Measurements from ENCODE around the gene WASF2.
"Not testable (repeated sequence)": the region's sequence is repeated elsewhere in the genome, so short reads cannot be mapped to it uniquely, and the experiment has no call there.

Gene WASF2

DNA sequence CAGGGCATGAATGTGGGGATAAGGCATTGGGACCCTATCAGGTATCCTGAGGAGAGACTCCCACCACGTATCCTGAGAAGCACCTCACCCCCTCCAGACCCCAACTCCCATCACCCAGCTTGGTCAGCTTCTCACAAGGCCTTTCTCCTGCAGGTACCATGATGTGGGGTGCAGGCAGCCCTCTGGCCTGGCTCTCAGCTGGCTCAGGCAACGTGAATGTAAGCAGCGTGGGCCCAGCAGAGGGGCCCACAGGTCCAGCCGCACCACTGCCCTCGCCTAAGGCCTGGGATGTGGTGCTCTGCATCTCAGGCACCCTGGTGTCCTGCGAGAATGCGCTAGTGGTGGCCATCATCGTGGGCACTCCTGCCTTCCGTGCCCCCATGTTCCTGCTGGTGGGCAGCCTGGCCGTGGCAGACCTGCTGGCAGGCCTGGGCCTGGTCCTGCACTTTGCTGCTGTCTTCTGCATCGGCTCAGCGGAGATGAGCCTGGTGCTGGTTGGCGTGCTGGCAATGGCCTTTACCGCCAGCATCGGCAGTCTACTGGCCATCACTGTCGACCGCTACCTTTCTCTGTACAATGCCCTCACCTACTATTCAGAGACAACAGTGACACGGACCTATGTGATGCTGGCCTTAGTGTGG, 96.2 kb downstream of the WASF2 start:
- no peak for TF ChIP-seq CTCF (IDR thresholded peaks at IDR 0.05; ENCODE audit: low read depth, low read length)
- no peak for TF ChIP-seq MYC (IDR thresholded peaks at IDR 0.05; ENCODE audit: low read depth, low read length)
- TF ChIP-seq MAX (IDR thresholded peaks at IDR 0.05; ENCODE audit: low read depth, low read length) = no peak
- no peak for TF ChIP-seq POLR2A (IDR thresholded peaks at IDR 0.05; ENCODE audit: extremely low read depth, insufficient read length)
- no peak overlapping the region for H3K4me3 ChIP-seq (ENCODE audit: low read depth, low read length)
- no peak for DNase-seq (ENCODE audit: low read depth)

DNA sequence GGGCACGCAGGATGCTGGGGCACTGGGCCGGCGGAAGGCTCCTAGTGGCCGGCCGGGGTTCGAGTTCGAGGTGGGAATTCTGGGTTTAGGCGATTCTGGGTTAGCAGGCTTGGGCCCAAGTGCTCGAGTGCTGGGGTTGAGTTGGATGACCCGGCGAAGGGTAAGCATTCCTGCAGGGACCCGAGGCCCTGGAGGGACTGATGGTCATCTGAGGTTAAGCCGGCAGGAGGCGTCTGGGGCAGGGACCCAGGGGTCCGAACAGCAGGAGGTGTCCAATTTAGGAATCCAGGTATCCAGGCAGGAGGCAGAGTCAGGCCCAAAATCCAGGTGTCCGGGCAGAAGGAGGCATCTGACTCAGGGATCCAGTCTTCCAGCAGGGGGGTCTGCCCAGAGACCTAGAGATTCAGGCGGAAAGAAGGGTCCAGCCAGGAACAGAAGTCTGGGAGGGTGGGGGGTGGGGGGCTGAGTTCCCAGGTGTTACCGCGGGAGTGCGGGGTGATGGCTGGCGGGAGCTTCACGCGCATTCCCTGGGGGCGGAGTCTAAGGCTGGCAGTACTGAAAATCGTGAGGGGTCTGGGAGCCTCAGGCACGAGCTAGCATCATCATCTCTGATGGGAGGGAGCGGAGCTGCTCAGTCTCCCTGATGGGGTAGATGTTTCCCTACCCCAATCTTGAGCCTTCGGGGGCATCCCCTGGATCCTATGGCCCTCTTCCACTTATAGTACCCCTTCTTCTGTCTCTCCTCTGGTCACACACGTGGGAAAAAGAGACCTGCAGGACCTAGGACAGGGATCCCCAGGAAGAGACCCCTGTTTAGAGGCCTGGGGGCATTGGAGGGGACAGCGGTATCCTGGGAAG, 97.0 kb downstream of the WASF2 start:
- DNase-seq (ENCODE audit: low read depth) = peak; percentile 32
- TF ChIP-seq CTCF (IDR thresholded peaks at IDR 0.05; ENCODE audit: low read depth, low read length) (peak; percentile 33), POLR2A (IDR thresholded peaks at IDR 0.05; ENCODE audit: extremely low read depth, insufficient read length) (no peak), MYC (IDR thresholded peaks at IDR 0.05; ENCODE audit: low read depth, low read length) (no peak), MAX (IDR thresholded peaks at IDR 0.05; ENCODE audit: low read depth, low read length) (no peak)
- H3K4me3 ChIP-seq (ENCODE audit: low read depth, low read length) = peak overlapping the region; percentile 73

- TF ChIP-seq CTCF (IDR thresholded peaks at IDR 0.05; ENCODE audit: low read depth, low read length) (peak; percentile 56), POLR2A (IDR thresholded peaks at IDR 0.05; ENCODE audit: extremely low read depth, insufficient read length) (peak; percentile 33), MAX (IDR thresholded peaks at IDR 0.05; ENCODE audit: low read depth, low read length) (peak; percentile 51), MYC (IDR thresholded peaks at IDR 0.05; ENCODE audit: low read depth, low read length) (0 out of 2 replicates have a peak, but pooled peaks have one; percentile 30)
- DNase-seq (ENCODE audit: low read depth) = peak; percentile 93
- H3K4me3 ChIP-seq (ENCODE audit: low read depth, low read length) = peak within 1 kb of the TSS; percentile 73
Measured at GRCh38 chr1:27392096-27392777, 97.7 kb downstream of the WASF2 start, which contains the start of gene GPR3. GPR3 (plus strand) TSS chr1:27392622; CDS start chr1:27393799, 1,177 bp downstream.

DNA sequence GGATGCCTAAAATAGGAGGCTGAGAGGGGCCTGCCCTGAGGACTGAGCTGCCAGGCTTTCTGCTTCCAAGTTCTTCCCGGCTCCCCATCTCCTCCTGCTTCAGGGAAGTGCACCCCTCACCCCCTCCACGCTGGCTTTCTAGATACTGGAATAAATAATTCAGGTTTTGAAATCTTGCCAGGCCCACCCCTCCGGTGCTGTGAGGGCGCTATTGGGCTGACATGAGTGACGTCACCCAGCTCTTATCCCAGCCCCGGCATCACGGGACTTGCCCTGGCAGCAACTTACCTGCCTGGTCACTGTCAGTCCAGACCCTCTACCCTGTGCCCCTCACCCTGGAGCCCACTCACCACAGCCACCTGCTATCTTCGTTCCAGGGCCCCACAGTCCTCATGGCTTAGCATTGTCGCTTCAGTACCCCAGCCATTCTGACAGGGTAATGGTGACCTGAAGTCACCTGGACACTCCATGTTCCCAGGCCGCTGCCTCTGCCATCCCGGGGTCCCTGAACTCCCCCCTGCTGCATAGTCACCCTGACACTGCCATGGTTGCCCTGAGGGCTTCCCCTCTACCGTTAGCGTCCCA, 98.4 kb downstream of the WASF2 start:
- no peak for TF ChIP-seq POLR2A (IDR thresholded peaks at IDR 0.05; ENCODE audit: extremely low read depth, insufficient read length)
- no peak for TF ChIP-seq MYC (IDR thresholded peaks at IDR 0.05; ENCODE audit: low read depth, low read length)
- no peak for TF ChIP-seq CTCF (IDR thresholded peaks at IDR 0.05; ENCODE audit: low read depth, low read length)
- DNase-seq (ENCODE audit: low read depth) = no peak
- no peak overlapping the region for H3K4me3 ChIP-seq (ENCODE audit: low read depth, low read length)

DNA sequence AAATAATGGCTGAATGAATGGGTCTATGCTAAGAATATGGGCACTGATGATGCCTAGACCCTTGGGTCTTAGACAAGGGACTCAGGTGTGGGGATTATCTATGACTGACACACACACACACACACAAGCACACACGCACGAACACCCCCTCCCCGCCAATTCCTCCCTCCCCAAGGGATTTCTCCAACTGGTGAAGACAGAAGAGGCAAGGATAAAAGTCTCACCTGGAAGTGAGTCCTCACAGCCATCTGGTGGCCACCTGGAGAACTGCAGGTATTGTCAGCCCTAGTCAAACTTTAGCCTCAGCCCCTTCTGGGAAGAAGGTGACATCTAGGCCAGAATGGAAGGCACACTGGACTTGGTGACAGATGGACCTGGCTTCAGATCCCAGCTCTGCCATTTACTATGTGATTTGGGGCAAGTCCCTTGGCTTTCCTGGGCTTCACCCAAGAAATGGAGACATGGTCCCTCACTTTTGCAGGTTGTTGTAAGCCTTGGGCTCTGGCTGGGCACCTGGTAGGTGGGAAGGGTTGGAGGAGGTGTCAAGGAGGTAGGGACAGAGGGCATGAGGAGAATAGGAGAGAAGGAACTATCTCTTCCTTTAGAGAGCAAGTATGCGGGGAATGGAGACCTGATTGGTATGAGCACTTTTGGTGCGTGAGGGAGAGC, 101.5 kb downstream of the WASF2 start:
- H3K4me3 ChIP-seq (ENCODE audit: low read depth, low read length) = no peak overlapping the region
- DNase-seq (ENCODE audit: low read depth) = peak; percentile 65
- TF ChIP-seq CTCF (IDR thresholded peaks at IDR 0.05; ENCODE audit: low read depth, low read length) = peak; percentile 90
- TF ChIP-seq MAX (IDR thresholded peaks at IDR 0.05; ENCODE audit: low read depth, low read length) = no peak

- H3K4me3 ChIP-seq (ENCODE audit: low read depth, low read length); DNase-seq (ENCODE audit: low read depth): not testable (repeated sequence)
Measured at GRCh38 chr1:27384797-27385196, 105.2 kb downstream of the WASF2 start.
